Activated T-cell treated with anti-CD3 and anti-CD28 coated beads, Interleukin-2, amount 50 U/mL, for 4 hours (primary cell): Measurements from ENCODE around the gene ITGB5. TPM values are rescaled to one million over a fixed set of nuclear protein-coding genes. Genes with fewer than 3 reads are reported as not detected.
"Not testable (repeated sequence)": the region's sequence is repeated elsewhere in the genome, so short reads cannot be mapped to it uniquely, and the experiment has no call there.

Source experiments
- ATAC-seq, 2 donors: fragments of 200-7000 bp; cut with Tn5 transposase; one replicate each; pipeline ENCODE4 v1.10.0; 2021
- DNase-seq: peaks from one replicate; pipeline ENCODE4 v3.0.0-alpha.2; 2020
- H3K27me3 Mint-ChIP-seq: one replicate; pipeline ENCODE4 v1.8.0; 2021; ENCODE audit warnings: low read depth, mixed read lengths
- H3K36me3 Mint-ChIP-seq: one replicate; pipeline ENCODE4 v1.8.0; 2022; ENCODE audit warnings: mixed read lengths; ENCODE audit not compliant: insufficient read depth
- H3K4me1 Mint-ChIP-seq: one replicate; pipeline ENCODE4 v1.8.0; 2021; ENCODE audit warnings: low read depth, mixed read lengths
- H3K4me3 Mint-ChIP-seq: one replicate; pipeline ENCODE4 v1.8.0; 2021; ENCODE audit warnings: mild to moderate bottlenecking, moderate library complexity, mixed read lengths
- H3K9me3 Mint-ChIP-seq: one replicate; pipeline ENCODE4 v1.8.0; 2021; ENCODE audit warnings: mixed read lengths
- total RNA-seq, 3 donors: library from RNA; stranded (reverse); gene quantifications; one replicate each; pipeline ENCODE4 v1.2.1, GENCODE V29; 2021

Gene ITGB5
- total RNA-seq, 3 donors from 2014 or later, result 0.71 to 0.87 (median 0.71) TPM

- ATAC-seq, result no peak
- Mint-ChIP-seq H3K4me3 (no peak overlapping the region), H3K36me3 (no peaks in the 10 kb centered on the region), H3K9me3 (no peaks in the 10 kb centered on the region), H3K4me1 (no peaks in the 10 kb centered on the region), H3K27me3 (no peaks in the 10 kb centered on the region)
- DNase-seq, result no peak
Measured at GRCh38 chr3:124792341-124793040, 94.7 kb downstream of the ITGB5 start.

- Mint-ChIP-seq H3K4me1 (peaks cover under 1% of the 10 kb centered on the region), H3K4me3 (no peak overlapping the region)
- DNase-seq, result no peak
Measured at GRCh38 chr3:124791639-124792151, 95.5 kb downstream of the ITGB5 start.

GRCh38 chr3:124791142-124791541, 96.0 kb downstream of the ITGB5 start:
- H3K27me3 Mint-ChIP-seq, result no peaks in the 10 kb centered on the region
- peaks cover 2% of the 10 kb centered on the region for H3K4me1 Mint-ChIP-seq
- ATAC-seq (no peak), DNase-seq (no peak)
- H3K36me3 Mint-ChIP-seq, result no peaks in the 10 kb centered on the region
- H3K4me3 Mint-ChIP-seq, result no peak overlapping the region
- H3K9me3 Mint-ChIP-seq, result no peaks in the 10 kb centered on the region

More at GRCh38 chr3:124791639-124792151, 95.5 kb downstream of the ITGB5 start:
- Mint-ChIP-seq H3K27me3 (no peaks in the 10 kb centered on the region), H3K36me3 (no peaks in the 10 kb centered on the region), H3K9me3 (no peaks in the 10 kb centered on the region)
- peak in 1 of 2 donors; percentile 30 for ATAC-seq

DNA sequence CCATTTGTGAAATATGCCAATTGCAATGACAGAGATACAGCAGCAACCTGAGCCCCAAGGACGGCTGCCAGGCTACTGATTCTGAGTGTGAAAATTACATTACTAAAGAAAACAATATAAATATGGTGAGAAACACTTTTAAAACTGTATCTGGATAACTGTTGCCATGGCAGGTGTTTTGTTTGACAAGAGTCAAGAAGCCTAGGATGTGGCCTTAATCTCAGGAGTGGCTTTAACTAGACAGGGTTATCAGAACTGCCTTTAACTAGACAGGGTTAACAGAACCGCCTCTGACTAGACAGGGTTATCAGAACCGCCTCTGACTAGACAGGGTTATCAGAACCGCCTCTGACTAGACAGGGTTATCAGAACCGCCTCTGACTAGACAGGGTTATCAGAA, 98.1 kb downstream of the ITGB5 start:
- not testable (repeated sequence) for H3K9me3 Mint-ChIP-seq, DNase-seq, H3K27me3 Mint-ChIP-seq, ATAC-seq, H3K4me3 Mint-ChIP-seq, H3K4me1 Mint-ChIP-seq, H3K36me3 Mint-ChIP-seq

DNA sequence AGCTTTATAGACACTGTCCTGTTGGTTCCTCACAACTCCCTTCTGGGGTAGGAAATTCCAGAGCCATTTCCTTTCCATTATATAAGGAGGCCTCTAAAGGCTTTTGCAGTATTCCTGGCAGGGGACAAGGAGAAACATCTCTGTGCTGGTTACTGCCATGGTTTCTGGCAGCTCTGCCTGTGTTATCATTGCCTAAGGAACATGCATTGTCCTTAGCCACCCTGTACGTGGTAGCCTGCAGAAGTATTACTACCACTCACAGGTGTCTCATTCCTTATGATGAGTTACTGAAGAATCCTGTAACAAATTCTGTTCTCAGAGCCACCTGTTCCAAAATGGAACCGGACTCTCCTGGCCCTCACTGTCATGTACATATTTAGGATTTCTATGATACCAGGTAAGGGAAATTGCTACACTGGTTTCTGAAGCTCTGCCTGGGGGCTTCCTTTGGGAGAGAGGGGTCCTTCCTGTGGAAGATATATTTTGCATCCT, 98.9 kb downstream of the ITGB5 start:
- H3K27me3 Mint-ChIP-seq, result no peaks in the 10 kb centered on the region
- H3K4me1 Mint-ChIP-seq, result peaks cover 3% of the 10 kb centered on the region
- no peak for ATAC-seq
- no peaks in the 10 kb centered on the region for H3K9me3 Mint-ChIP-seq
- no peaks in the 10 kb centered on the region for H3K36me3 Mint-ChIP-seq
- DNase-seq, result no peak
- no peak overlapping the region for H3K4me3 Mint-ChIP-seq

- ATAC-seq (no peak), DNase-seq (no peak)
- peaks cover 3% of the 10 kb centered on the region for H3K4me1 Mint-ChIP-seq
- no peaks in the 10 kb centered on the region for H3K9me3 Mint-ChIP-seq
- H3K4me3 Mint-ChIP-seq, result no peak overlapping the region
- H3K27me3 Mint-ChIP-seq, result no peaks in the 10 kb centered on the region
- H3K36me3 Mint-ChIP-seq, result no peaks in the 10 kb centered on the region
Measured at GRCh38 chr3:124787476-124788195, 99.5 kb downstream of the ITGB5 start.

DNA sequence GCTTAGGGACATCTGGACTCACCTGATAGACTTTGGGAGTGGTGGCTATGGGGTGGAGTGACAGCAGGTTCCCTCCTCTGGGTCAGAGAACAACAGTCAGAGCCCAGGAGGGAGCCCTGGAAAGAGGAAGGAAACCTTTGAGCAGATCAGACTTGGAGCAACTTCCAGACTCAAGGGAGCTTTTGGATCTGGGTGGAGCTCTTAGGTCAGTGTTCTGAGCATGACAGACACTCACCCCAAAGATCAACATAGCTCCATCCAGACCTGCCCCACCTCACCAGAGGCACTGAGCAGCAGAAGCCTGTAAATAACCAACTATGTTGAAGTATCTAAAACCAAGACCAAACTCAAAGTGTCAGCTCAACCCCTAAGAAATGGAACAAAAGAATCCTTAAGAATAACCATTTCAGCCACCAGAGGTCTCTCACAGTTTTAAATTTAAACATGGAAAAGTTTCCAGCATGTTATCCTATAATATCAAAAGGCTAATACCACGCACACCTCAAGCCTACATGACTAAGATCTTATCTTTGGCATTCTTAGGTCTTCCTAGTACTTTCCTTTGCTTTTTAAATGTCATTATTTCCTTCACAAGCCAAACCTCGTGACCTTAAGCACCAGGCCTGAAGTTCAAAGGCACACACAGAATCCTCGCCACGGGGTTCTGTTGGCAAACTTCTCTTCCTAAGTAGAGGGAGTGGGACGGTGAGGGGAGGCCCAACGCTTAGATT, 100.5 kb downstream of the ITGB5 start:
- DNase-seq (no peak), ATAC-seq (no peak)
- H3K27me3 Mint-ChIP-seq, result no peaks in the 10 kb centered on the region
- H3K4me1 Mint-ChIP-seq, result peaks cover 3% of the 10 kb centered on the region
- H3K9me3 Mint-ChIP-seq, result no peaks in the 10 kb centered on the region
- no peak overlapping the region for H3K4me3 Mint-ChIP-seq
- no peaks in the 10 kb centered on the region for H3K36me3 Mint-ChIP-seq

DNA sequence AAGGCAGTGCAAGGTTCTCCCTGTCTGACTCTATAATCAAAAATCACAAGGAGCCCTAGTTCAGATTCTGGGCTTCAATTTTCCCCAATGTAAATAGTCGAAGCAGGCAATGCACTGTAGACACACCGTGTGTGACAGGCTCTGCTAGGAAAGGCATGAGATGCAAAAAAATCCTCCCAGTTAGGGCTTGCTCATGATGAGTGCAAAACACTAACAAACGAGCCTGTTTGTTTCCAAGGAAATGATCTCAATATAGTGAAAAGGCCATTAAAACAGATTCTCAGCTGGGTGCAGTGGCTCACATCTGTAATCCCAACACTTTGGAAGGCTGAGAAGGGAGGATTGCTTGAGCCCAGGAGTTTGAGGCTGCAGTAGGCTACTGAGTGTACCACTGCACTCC, 101.2 kb downstream of the ITGB5 start:
- Mint-ChIP-seq H3K4me1 (peaks cover 5% of the 10 kb centered on the region), H3K4me3 (no peak overlapping the region), H3K36me3 (no peaks in the 10 kb centered on the region), H3K9me3 (no peaks in the 10 kb centered on the region), H3K27me3 (no peaks in the 10 kb centered on the region)
- ATAC-seq (no peak), DNase-seq (no peak)

GRCh38 chr3:124784686-124785382, 102.3 kb downstream of the ITGB5 start:
- no peaks in the 10 kb centered on the region for H3K27me3 Mint-ChIP-seq
- ATAC-seq, result no peak
- H3K4me3 Mint-ChIP-seq, result no peak overlapping the region

DNA sequence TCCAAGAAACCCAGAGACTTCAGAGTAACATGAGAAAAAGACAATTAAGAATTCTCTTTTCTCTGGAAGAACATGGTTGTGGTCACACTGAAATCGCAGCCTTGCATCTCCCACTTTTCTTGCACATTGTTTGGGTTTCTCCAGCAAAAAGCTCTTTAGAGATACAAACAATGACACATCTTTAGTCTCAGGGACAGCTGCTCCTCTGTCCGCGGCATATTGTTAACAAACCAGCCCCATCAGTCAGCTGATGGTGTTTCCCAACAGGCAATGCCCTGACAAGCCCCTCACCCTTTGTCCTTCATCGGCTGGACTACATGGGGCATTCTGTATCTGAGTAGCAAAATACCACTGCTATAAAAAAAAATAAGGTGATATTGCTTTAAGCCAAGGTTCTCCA, 103.5 kb downstream of the ITGB5 start:
- Mint-ChIP-seq H3K27me3 (no peaks in the 10 kb centered on the region), H3K36me3 (no peaks in the 10 kb centered on the region), H3K4me3 (no peak overlapping the region), H3K4me1 (peaks cover 9% of the 10 kb centered on the region), H3K9me3 (no peaks in the 10 kb centered on the region)
- ATAC-seq (no peak), DNase-seq (no peak)

More at GRCh38 chr3:124784686-124785382, 102.3 kb downstream of the ITGB5 start:
- no peak for DNase-seq
- Mint-ChIP-seq H3K9me3 (no peaks in the 10 kb centered on the region), H3K4me1 (peaks cover 9% of the 10 kb centered on the region), H3K36me3 (no peaks in the 10 kb centered on the region)

DNA sequence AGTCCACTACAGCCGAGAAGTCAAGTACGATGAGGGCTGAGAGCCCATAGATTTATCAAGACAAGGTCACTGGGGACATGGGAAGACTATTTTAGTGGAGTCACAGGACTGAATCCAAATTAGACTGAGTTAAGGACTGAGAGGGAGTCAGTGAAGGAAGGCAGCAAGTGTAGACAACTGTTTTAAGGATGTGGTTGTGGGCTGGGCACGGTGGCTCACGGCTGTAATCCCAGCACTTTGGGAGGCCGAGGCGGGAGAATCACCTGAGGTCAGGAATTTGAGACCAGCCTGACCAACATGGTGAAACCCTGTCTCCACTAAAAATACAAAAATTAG, 104.8 kb downstream of the ITGB5 start:
- H3K4me3 Mint-ChIP-seq, H3K4me1 Mint-ChIP-seq, H3K27me3 Mint-ChIP-seq, H3K36me3 Mint-ChIP-seq, DNase-seq, ATAC-seq, H3K9me3 Mint-ChIP-seq: not testable (repeated sequence)

DNA sequence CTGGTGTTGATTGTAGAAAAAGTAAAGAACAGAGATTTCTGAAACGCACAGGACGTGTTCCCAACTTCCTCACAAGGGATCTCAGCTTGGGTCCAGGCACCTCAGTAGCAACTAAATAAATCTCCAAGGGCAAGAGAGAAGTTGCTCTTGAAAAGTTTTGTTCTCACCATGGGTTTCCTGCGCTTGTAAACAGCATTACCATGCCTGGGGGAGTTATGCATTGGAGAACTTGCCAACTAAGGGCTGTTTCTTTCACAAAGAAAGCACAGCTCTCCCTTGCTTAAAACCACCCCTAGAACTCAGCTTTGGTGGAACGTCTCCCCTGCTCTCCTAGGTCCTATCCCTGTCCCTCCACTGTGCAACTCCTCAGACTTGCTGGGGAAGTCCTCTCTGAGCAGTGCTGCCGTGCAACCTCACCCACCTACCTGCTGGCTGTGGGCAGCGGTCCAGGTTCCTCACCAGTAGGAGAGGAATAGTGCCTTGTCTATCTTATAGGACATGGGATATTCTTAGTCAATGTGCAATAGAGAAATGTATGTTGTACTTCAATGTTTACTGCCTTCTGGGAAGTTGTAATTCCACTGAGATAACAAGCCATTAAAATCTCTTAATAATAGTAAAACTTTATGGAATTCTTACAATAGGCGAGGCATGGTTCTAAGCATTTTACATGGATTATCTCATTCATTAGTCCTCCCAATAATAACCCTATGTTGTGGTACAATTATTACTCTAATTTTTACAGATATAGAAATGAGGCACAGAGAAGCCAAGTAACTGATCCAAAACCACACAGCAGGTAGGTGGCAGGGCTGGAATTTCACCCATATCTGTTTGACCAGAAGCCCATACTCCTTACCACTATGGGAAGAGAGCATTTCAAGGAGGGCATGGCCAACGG, 105.4 kb downstream of the ITGB5 start:
- no peak for DNase-seq
- no peak overlapping the region for H3K4me3 Mint-ChIP-seq
- ATAC-seq, result no peak
- no peaks in the 10 kb centered on the region for H3K36me3 Mint-ChIP-seq
- H3K9me3 Mint-ChIP-seq, result no peaks in the 10 kb centered on the region
- peaks cover 9% of the 10 kb centered on the region for H3K4me1 Mint-ChIP-seq
- H3K27me3 Mint-ChIP-seq, result no peaks in the 10 kb centered on the region

DNA sequence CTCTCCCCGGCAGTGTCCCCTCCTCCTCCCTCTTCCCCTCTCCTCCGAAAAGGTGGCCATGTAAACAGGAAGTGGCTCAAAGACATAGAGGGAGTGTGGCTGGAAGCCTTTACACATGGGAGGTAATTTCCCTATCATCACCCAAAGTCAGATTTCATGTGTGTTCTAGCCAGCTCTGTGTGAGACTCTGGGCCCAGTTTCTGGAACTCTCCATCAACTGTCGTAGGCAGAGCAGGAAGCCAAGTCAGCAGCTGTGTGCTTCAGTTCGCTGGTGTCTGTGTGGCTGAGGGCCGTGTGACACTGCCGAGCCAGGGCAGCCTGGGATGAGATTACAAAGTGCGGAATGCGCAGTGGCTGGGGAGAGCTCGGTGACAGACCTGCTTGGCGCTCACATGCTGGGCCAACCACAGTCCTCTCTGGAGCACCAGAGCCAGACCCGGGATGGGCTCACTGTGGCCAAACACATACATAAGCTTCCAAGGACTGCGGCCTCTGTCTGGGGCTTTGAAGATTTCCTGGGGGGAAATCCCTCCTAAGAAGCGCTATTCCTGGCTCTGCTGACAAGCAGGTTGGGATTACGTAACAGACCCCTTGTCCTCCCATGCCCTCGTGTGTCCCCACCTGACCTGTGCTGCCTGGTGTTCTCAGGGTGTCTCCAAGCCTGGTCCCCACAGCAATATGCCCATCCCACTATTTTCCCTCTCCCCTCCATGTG, 106.2 kb downstream of the ITGB5 start:
- H3K36me3 Mint-ChIP-seq, result no peaks in the 10 kb centered on the region
- ATAC-seq, result peak in 1 of 2 donors; percentile 11

More for the DNA sequence above, 106.2 kb downstream of the ITGB5 start:
- no peak for DNase-seq
- Mint-ChIP-seq H3K9me3 (no peaks in the 10 kb centered on the region), H3K27me3 (no peaks in the 10 kb centered on the region), H3K4me3 (no peak overlapping the region), H3K4me1 (peaks cover 7% of the 10 kb centered on the region)
